Neural cell (in vitro differentiated cells): ENCODE data around the gene PAEP. TPM values are rescaled to one million over a fixed set of nuclear protein-coding genes. Genes with fewer than 3 reads are reported as not detected.

Experiments
- H2AFZ ChIP-seq: fragments of 200-600, 300-800 bp; sonication (generic), shearing (Covaris generic); 2 replicates; pipeline ENCODE4 v1.6.0; 2014; ENCODE audit warnings: low read depth, mild to moderate bottlenecking, antibody characterized with exemption, low read length, moderate library complexity
- H3F3A ChIP-seq: fragments of 200-600 bp; shearing (Covaris generic); 2 replicates; pipeline ENCODE4 v1.6.1; 2016; ENCODE audit warnings: mild to moderate bottlenecking, moderate library complexity, mixed read lengths, antibody characterized with exemption, low read length; ENCODE audit not compliant: insufficient read depth, poor library complexity, severe bottlenecking
- H3K27ac ChIP-seq: fragments of 200-600, 300-800 bp; sonication (generic), shearing (Covaris generic); 2 replicates; pipeline ENCODE4 v1.5.1; 2014; ENCODE audit warnings: mild to moderate bottlenecking, low read length, moderate library complexity
- H3K27me3 ChIP-seq: fragments of 300-800, 200-600 bp; sonication (generic), shearing (Covaris generic); 2 replicates; pipeline ENCODE4 v1.6.0; 2014; ENCODE audit warnings: mild to moderate bottlenecking, low read depth, low read length, moderate library complexity; ENCODE audit not compliant: insufficient read depth
- H3K36me3 ChIP-seq: fragments of 300-800, 200-600 bp; sonication (generic), shearing (Covaris generic); 2 replicates; pipeline ENCODE4 v1.5.1; 2014; ENCODE audit warnings: mild to moderate bottlenecking, antibody characterized with exemption, low read length, moderate library complexity; ENCODE audit not compliant: insufficient read depth
- H3K4me2 ChIP-seq: fragments of 300-800, 200-600 bp; sonication (generic), shearing (Covaris generic); 2 replicates; pipeline ENCODE4 v1.6.0; 2014; ENCODE audit warnings: mild to moderate bottlenecking, low read length
- H3K4me3 ChIP-seq: fragments of 300-800, 200-600 bp; sonication (generic), shearing (Covaris generic); 2 replicates; pipeline ENCODE4 v1.5.1; 2014; ENCODE audit warnings: mild to moderate bottlenecking, low read length, moderate library complexity
- H3K79me2 ChIP-seq: fragments of 200-600 bp; shearing (Covaris generic); replicated peaks from 2 replicates; pipeline ENCODE4 v1.6.0; 2014; ENCODE audit warnings: mild to moderate bottlenecking, low read length, moderate library complexity; ENCODE audit not compliant: insufficient read depth
- H3K9ac ChIP-seq: fragments of 300-800, 200-600 bp; sonication (generic), shearing (Covaris generic); 2 replicates; pipeline ENCODE4 v1.6.1; 2016; ENCODE audit warnings: mild to moderate bottlenecking, low read length, mixed read lengths
- H3K9me2 ChIP-seq: fragments of 200-600 bp; shearing (Covaris generic); 2 replicates; pipeline ENCODE4 v1.6.1; 2016; ENCODE audit warnings: mild to moderate bottlenecking, low read length, mixed read lengths; ENCODE audit not compliant: insufficient read depth
- H3K9me3 ChIP-seq: fragments of 200-600, 300-800 bp; sonication (generic), shearing (Covaris generic); 2 replicates; pipeline ENCODE4 v1.6.1; 2016; ENCODE audit warnings: mild to moderate bottlenecking, mixed run types, low read length, moderate library complexity, mixed read lengths
- H4K20me1 ChIP-seq: fragments of 200-600 bp; shearing (Covaris generic); 2 replicates; pipeline ENCODE4 v1.6.1; 2016; ENCODE audit warnings: mild to moderate bottlenecking, mixed run types; ENCODE audit not compliant: insufficient read depth
- CTCF ChIP-seq: fragments of 450-650 bp; IDR thresholded peaks from 2 replicates; pipeline ENCODE4 v1.5.1; 2014; ENCODE audit warnings: antibody characterized with exemption, mild to moderate bottlenecking, moderate library complexity; ENCODE audit not compliant: poor library complexity, severe bottlenecking
- EP300 ChIP-seq: fragments of 450-650 bp; conservative IDR thresholded peaks from 2 replicates; pipeline ENCODE4 v1.6.1; 2014; ENCODE audit warnings: antibody characterized with exemption, mild to moderate bottlenecking, moderate library complexity; ENCODE audit not compliant: poor library complexity, severe bottlenecking
- EZH2 ChIP-seq: fragments of 200-600, 300-800 bp; shearing (Covaris generic), sonication (generic); IDR thresholded peaks from 2 replicates; pipeline ENCODE4 v1.6.1; 2014; ENCODE audit warnings: antibody characterized with exemption, low read length, borderline replicate concordance, mild to moderate bottlenecking; ENCODE audit not compliant: insufficient read depth, poor library complexity, severe bottlenecking
- MXI1 ChIP-seq: fragments of 450-650 bp; conservative IDR thresholded peaks from 2 replicates; pipeline ENCODE4 v1.6.1; 2014; ENCODE audit warnings: antibody characterized with exemption, mild to moderate bottlenecking; ENCODE audit not compliant: poor library complexity, severe bottlenecking
- POLR2AphosphoS5 ChIP-seq: IDR thresholded peaks from 2 replicates; pipeline ENCODE4 v1.6.1; 2012
- RAD21 ChIP-seq: fragments of 450-650 bp; conservative IDR thresholded peaks from 2 replicates; pipeline ENCODE4 v1.6.1; 2014; ENCODE audit warnings: antibody characterized with exemption, mild to moderate bottlenecking, moderate library complexity
- SMC3 ChIP-seq: fragments of 450-650 bp; conservative IDR thresholded peaks from 2 replicates; pipeline ENCODE4 v1.6.1; 2014; ENCODE audit warnings: antibody characterized with exemption, mild to moderate bottlenecking, moderate library complexity; ENCODE audit not compliant: poor library complexity
- TAF1 ChIP-seq: IDR thresholded peaks from 2 replicates; pipeline ENCODE4 v1.6.1; 2012; ENCODE audit warnings: low read depth
- polyA plus RNA-seq: library from polyadenylated mRNA; depleted of rRNA; stranded (reverse); fragments of >200 nt; gene quantifications from 2 replicates; pipeline ENCODE4 v1.2.3, GENCODE V29; 2014
- TF ChIP-seq, protein P1 (sequence below): IDR thresholded peaks from 2 replicates; pipeline ENCODE4 v1.6.1; 2012; ENCODE audit warnings: borderline replicate concordance

The PAEP gene
- polyA plus RNA-seq, 1 donor from 2014 or later, result not detected

DNA sequence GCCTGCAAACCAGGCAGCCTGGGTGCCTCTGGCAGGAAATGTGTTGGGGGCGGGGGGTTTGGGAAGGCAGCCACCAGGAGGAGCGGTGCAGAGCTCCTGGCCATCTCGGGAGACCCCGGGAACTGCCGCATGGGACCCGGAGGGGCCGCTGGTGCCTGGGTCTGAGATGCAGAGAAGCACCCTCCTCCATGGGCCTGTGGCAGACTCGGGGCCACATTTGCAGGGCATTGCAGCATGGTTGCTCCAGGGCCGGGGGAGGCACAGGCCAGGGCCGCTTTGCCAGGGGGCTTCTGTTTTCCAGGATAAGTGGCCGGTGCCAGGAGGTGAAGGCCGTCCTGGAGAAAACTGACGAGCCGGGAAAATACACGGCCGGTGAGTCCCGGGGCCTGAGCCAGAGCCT lies 38.6 kb upstream of the PAEP start:
- Histone ChIP-seq H3K27me3 (no peaks in the 10 kb centered on the region), H3K79me2 (no peaks in the 10 kb centered on the region), H4K20me1 (no peaks in the 10 kb centered on the region), H3K4me3 (no peak overlapping the region), H3F3A (no peaks in the 10 kb centered on the region), H3K27ac (no peak overlapping the region), H3K9ac (no peak overlapping the region), H2AFZ (no peak overlapping the region), H3K9me2 (no peaks in the 10 kb centered on the region), H3K9me3 (no peaks in the 10 kb centered on the region), H3K4me2 (no peak overlapping the region), H3K36me3 (no peaks in the 10 kb centered on the region)
- TF ChIP-seq EP300 (no peak), EZH2 (no peak), CTCF (no peak), POLR2AphosphoS5 (no peak), TAF1 (no peak), MXI1 (no peak), SMC3 (no peak), RAD21 (no peak)
- TF ChIP-seq, protein P1, sequence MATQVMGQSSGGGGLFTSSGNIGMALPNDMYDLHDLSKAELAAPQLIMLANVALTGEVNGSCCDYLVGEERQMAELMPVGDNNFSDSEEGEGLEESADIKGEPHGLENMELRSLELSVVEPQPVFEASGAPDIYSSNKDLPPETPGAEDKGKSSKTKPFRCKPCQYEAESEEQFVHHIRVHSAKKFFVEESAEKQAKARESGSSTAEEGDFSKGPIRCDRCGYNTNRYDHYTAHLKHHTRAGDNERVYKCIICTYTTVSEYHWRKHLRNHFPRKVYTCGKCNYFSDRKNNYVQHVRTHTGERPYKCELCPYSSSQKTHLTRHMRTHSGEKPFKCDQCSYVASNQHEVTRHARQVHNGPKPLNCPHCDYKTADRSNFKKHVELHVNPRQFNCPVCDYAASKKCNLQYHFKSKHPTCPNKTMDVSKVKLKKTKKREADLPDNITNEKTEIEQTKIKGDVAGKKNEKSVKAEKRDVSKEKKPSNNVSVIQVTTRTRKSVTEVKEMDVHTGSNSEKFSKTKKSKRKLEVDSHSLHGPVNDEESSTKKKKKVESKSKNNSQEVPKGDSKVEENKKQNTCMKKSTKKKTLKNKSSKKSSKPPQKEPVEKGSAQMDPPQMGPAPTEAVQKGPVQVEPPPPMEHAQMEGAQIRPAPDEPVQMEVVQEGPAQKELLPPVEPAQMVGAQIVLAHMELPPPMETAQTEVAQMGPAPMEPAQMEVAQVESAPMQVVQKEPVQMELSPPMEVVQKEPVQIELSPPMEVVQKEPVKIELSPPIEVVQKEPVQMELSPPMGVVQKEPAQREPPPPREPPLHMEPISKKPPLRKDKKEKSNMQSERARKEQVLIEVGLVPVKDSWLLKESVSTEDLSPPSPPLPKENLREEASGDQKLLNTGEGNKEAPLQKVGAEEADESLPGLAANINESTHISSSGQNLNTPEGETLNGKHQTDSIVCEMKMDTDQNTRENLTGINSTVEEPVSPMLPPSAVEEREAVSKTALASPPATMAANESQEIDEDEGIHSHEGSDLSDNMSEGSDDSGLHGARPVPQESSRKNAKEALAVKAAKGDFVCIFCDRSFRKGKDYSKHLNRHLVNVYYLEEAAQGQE, result no peak

GRCh38 chr9:135523521-135524129 lies 37.9 kb upstream of the PAEP start:
- no peaks in the 10 kb centered on the region for H3K27me3 ChIP-seq
- H3K4me2 ChIP-seq, result no peak overlapping the region
- H3K4me3 ChIP-seq, result no peak overlapping the region
- no peaks in the 10 kb centered on the region for H3K36me3 ChIP-seq
- no peaks in the 10 kb centered on the region for H3K9me2 ChIP-seq
- TF ChIP-seq, protein P1, result no peak
- no peak for TF ChIP-seq EP300
- TF ChIP-seq MXI1, result no peak
- H2AFZ ChIP-seq, result no peak overlapping the region
- no peaks in the 10 kb centered on the region for H3F3A ChIP-seq
- no peaks in the 10 kb centered on the region for H4K20me1 ChIP-seq
- H3K9me3 ChIP-seq, result no peaks in the 10 kb centered on the region
- H3K27ac ChIP-seq, result no peak overlapping the region
- no peak overlapping the region for H3K9ac ChIP-seq
- no peaks in the 10 kb centered on the region for H3K79me2 ChIP-seq
